GM23338 (cell line): ENCODE measurements around the gene TSPAN5. TPM values are rescaled to one million over a fixed set of nuclear protein-coding genes. Genes with fewer than 3 reads are reported as not detected.

Experiments
- ATAC-seq: fragments of 200-7000 bp; cut with Tn5 transposase; 3 replicates; pipeline ENCODE4 v1.9.1; 2020
- DNase-seq: peaks from one replicate; pipeline ENCODE4 v3.0.0-alpha.2; 2015; ENCODE audit warnings: low spot score
- H2AFZ ChIP-seq: fragments of 200-600 bp; sonication (generic); 2 replicates; pipeline ENCODE4 v1.8.0; 2016; ENCODE audit warnings: antibody characterized with exemption, mild to moderate bottlenecking, moderate library complexity
- H3F3A ChIP-seq: fragments of 200-600 bp; sonication (generic); replicated peaks from 2 replicates; pipeline ENCODE4 v1.8.0; 2017; ENCODE audit warnings: antibody characterized with exemption, mixed run types, low read depth
- H3K27ac ChIP-seq: fragments of 200-600 bp; sonication (generic); 2 replicates; pipeline ENCODE4 v1.6.1; 2016; ENCODE audit warnings: low read depth
- H3K27me3 ChIP-seq: fragments of 200-600 bp; sonication (generic); 2 replicates; pipeline ENCODE4 v1.8.0; 2016; ENCODE audit warnings: mild to moderate bottlenecking, mixed run types, moderate library complexity; ENCODE audit not compliant: insufficient read depth
- H3K36me3 ChIP-seq: fragments of 200-600 bp; sonication (generic); 2 replicates; pipeline ENCODE4 v1.8.0; 2016; ENCODE audit warnings: mild to moderate bottlenecking; ENCODE audit not compliant: insufficient read depth
- H3K4me1 ChIP-seq: fragments of 200-600 bp; sonication (generic); 2 replicates; pipeline ENCODE4 v1.8.0; 2016; ENCODE audit warnings: mild to moderate bottlenecking, moderate library complexity; ENCODE audit not compliant: insufficient read depth
- H3K4me2 ChIP-seq: fragments of 200-600 bp; sonication (generic); 2 replicates; pipeline ENCODE4 v1.7.1; 2017; ENCODE audit warnings: mixed run types
- H3K4me3 ChIP-seq: fragments of 200-600 bp; sonication (generic); 2 replicates; pipeline ENCODE4 v1.6.1; 2016; ENCODE audit warnings: mixed run types
- H3K79me2 ChIP-seq: fragments of 200-600 bp; sonication (generic); replicated peaks from 2 replicates; pipeline ENCODE4 v1.8.0; 2017; ENCODE audit warnings: mild to moderate bottlenecking; ENCODE audit not compliant: insufficient read depth
- H3K9me2 ChIP-seq: fragments of 200-600 bp; sonication (generic); 2 replicates; pipeline ENCODE4 v1.8.0; 2017; ENCODE audit not compliant: insufficient read depth
- H4K20me1 ChIP-seq: fragments of 200-600 bp; sonication (generic); replicated peaks from 2 replicates; pipeline ENCODE4 v1.8.0; 2017; ENCODE audit warnings: mild to moderate bottlenecking; ENCODE audit not compliant: insufficient read depth
- H3K27ac Mint-ChIP-seq: 2 replicates; pipeline ENCODE4 v1.8.0; 2020; ENCODE audit warnings: inconsistent platforms, mild to moderate bottlenecking, moderate library complexity, mixed read lengths
- H3K27me3 Mint-ChIP-seq: 3 replicates; pipeline ENCODE4 v1.8.0; 2022; ENCODE audit warnings: low read depth, mild to moderate bottlenecking, moderate library complexity, mixed read lengths, inconsistent platforms; ENCODE audit not compliant: insufficient read depth, poor library complexity
- H3K36me3 Mint-ChIP-seq: 3 replicates; pipeline ENCODE4 v1.8.0; 2021; ENCODE audit warnings: low read depth, mild to moderate bottlenecking, inconsistent platforms, moderate library complexity, mixed read lengths
- H3K4me1 Mint-ChIP-seq: 3 replicates; pipeline ENCODE4 v1.8.0; 2020; ENCODE audit warnings: mild to moderate bottlenecking, inconsistent platforms, mixed read lengths
- H3K4me3 Mint-ChIP-seq: 3 replicates; pipeline ENCODE4 v1.8.0; 2021; ENCODE audit warnings: moderate library complexity, mild to moderate bottlenecking, inconsistent platforms, mixed read lengths
- H3K9me3 Mint-ChIP-seq: 3 replicates; pipeline ENCODE4 v1.8.0; 2020; ENCODE audit warnings: moderate library complexity, mild to moderate bottlenecking, inconsistent platforms, mixed read lengths
- CREB1 ChIP-seq: fragments of 250-450 bp; sonication (Bioruptor Pico); IDR thresholded peaks from 2 replicates; pipeline ENCODE4 v1.5.0; 2020; ENCODE audit warnings: low read depth, mild to moderate bottlenecking, moderate library complexity
- ETS1 ChIP-seq: IDR thresholded peaks from 2 replicates; pipeline ENCODE4 v1.6.1; 2016; ENCODE audit warnings: antibody characterized with exemption
- JUNB ChIP-seq: IDR thresholded peaks from one replicate; pipeline ENCODE4 v1.6.1; 2016; ENCODE audit warnings: antibody characterized with exemption; ENCODE audit not compliant: unreplicated experiment
- NANOG ChIP-seq: IDR thresholded peaks from 2 replicates; pipeline ENCODE4 v1.6.1; 2016; ENCODE audit warnings: antibody characterized with exemption, borderline replicate concordance
- POLR2AphosphoS5 ChIP-seq: IDR thresholded peaks from 2 replicates; pipeline ENCODE4 v1.6.1; 2016; ENCODE audit warnings: antibody characterized with exemption, low read depth
- STAT1 ChIP-seq: IDR thresholded peaks from one replicate; pipeline ENCODE4 v1.6.1; 2016; ENCODE audit warnings: antibody characterized with exemption; ENCODE audit not compliant: unreplicated experiment
- ZNF114 ChIP-seq: fragments of 250-450 bp; sonication (Bioruptor Pico); IDR thresholded peaks from 2 replicates; pipeline ENCODE4 v1.5.0; 2020; ENCODE audit warnings: mild to moderate bottlenecking, moderate library complexity
- polyA plus RNA-seq: library from polyadenylated mRNA; unstranded; fragments of >200 nt; fragmentation: Nextera tagmentation; extraction: Ambion mirVana; gene quantifications from 2 replicates; pipeline ENCODE4 v1.2.1, GENCODE V29; 2016
- total RNA-seq: library from RNA; depleted of rRNA; stranded (reverse); fragments of >200 nt; shearing (Covaris generic); gene quantifications from 2 replicates; pipeline ENCODE4 v1.2.3, GENCODE V29; 2014
- TF ChIP-seq, protein P1 (sequence below): fragments of 250-450 bp; sonication (Bioruptor Pico); IDR thresholded peaks from 2 replicates; pipeline ENCODE4 v1.5.0; 2020; ENCODE audit warnings: mild to moderate bottlenecking, moderate library complexity
- TF ChIP-seq, protein P2 (sequence below), 2 experiments: fragments of 200-600 bp in 1 of 2; sonication (generic) in 1 of 2; conservative IDR thresholded peaks; 2 replicates each; pipeline versions ENCODE4 v1.5.1 to v1.6.1; 2016 to 2017; ENCODE audit warnings: antibody characterized with exemption in 2 of 2, low read depth in 2 of 2, mild to moderate bottlenecking in 2 of 2, moderate library complexity in 1 of 2

TSPAN5 gene
- total and polyA plus RNA-seq, 2 experiments from 2014 or later, result 18.6 to 21.5 TPM

GRCh38 chr4:98706935-98707334, 48.5 kb upstream of the TSPAN5 start (continued):
- TF ChIP-seq, protein P1, sequence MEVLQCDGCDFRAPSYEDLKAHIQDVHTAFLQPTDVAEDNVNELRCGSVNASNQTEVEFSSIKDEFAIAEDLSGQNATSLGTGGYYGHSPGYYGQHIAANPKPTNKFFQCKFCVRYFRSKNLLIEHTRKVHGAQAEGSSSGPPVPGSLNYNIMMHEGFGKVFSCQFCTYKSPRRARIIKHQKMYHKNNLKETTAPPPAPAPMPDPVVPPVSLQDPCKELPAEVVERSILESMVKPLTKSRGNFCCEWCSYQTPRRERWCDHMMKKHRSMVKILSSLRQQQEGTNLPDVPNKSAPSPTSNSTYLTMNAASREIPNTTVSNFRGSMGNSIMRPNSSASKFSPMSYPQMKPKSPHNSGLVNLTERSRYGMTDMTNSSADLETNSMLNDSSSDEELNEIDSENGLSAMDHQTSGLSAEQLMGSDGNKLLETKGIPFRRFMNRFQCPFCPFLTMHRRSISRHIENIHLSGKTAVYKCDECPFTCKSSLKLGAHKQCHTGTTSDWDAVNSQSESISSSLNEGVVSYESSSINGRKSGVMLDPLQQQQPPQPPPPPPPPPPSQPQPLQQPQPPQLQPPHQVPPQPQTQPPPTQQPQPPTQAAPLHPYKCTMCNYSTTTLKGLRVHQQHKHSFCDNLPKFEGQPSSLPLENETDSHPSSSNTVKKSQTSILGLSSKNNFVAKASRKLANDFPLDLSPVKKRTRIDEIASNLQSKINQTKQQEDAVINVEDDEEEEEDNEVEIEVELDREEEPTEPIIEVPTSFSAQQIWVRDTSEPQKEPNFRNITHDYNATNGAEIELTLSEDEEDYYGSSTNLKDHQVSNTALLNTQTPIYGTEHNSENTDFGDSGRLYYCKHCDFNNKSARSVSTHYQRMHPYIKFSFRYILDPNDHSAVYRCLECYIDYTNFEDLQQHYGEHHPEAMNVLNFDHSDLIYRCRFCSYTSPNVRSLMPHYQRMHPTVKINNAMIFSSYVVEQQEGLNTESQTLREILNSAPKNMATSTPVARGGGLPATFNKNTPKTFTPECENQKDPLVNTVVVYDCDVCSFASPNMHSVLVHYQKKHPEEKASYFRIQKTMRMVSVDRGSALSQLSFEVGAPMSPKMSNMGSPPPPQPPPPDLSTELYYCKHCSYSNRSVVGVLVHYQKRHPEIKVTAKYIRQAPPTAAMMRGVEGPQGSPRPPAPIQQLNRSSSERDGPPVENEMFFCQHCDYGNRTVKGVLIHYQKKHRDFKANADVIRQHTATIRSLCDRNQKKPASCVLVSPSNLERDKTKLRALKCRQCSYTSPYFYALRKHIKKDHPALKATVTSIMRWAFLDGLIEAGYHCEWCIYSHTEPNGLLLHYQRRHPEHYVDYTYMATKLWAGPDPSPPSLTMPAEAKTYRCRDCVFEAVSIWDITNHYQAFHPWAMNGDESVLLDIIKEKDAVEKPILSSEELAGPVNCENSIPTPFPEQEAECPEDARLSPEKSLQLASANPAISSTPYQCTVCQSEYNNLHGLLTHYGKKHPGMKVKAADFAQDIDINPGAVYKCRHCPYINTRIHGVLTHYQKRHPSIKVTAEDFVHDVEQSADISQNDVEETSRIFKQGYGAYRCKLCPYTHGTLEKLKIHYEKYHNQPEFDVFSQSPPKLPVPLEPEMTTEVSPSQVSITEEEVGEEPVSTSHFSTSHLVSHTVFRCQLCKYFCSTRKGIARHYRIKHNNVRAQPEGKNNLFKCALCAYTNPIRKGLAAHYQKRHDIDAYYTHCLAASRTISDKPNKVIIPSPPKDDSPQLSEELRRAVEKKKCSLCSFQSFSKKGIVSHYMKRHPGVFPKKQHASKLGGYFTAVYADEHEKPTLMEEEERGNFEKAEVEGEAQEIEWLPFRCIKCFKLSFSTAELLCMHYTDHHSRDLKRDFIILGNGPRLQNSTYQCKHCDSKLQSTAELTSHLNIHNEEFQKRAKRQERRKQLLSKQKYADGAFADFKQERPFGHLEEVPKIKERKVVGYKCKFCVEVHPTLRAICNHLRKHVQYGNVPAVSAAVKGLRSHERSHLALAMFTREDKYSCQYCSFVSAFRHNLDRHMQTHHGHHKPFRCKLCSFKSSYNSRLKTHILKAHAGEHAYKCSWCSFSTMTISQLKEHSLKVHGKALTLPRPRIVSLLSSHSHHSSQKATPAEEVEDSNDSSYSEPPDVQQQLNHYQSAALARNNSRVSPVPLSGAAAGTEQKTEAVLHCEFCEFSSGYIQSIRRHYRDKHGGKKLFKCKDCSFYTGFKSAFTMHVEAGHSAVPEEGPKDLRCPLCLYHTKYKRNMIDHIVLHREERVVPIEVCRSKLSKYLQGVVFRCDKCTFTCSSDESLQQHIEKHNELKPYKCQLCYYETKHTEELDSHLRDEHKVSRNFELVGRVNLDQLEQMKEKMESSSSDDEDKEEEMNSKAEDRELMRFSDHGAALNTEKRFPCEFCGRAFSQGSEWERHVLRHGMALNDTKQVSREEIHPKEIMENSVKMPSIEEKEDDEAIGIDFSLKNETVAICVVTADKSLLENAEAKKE, result no peak
- TF ChIP-seq NANOG, result no peak
- TF ChIP-seq POLR2AphosphoS5, result no peak
- TF ChIP-seq, protein P2, sequence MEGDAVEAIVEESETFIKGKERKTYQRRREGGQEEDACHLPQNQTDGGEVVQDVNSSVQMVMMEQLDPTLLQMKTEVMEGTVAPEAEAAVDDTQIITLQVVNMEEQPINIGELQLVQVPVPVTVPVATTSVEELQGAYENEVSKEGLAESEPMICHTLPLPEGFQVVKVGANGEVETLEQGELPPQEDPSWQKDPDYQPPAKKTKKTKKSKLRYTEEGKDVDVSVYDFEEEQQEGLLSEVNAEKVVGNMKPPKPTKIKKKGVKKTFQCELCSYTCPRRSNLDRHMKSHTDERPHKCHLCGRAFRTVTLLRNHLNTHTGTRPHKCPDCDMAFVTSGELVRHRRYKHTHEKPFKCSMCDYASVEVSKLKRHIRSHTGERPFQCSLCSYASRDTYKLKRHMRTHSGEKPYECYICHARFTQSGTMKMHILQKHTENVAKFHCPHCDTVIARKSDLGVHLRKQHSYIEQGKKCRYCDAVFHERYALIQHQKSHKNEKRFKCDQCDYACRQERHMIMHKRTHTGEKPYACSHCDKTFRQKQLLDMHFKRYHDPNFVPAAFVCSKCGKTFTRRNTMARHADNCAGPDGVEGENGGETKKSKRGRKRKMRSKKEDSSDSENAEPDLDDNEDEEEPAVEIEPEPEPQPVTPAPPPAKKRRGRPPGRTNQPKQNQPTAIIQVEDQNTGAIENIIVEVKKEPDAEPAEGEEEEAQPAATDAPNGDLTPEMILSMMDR (conservative IDR thresholded peaks at IDR 0.05; ENCODE audit: low read depth in 2 of 2), result no peak
- no peak for TF ChIP-seq ZNF114 (CRISPR knock-in tag)
- TF ChIP-seq ETS1, result no peak

- Mint-ChIP-seq H3K4me1 (no peaks in the 10 kb centered on the region), H3K4me3 (no peak overlapping the region), H3K9me3 (peaks cover 37% of the 10 kb centered on the region), H3K36me3 (peaks cover 21% of the 10 kb centered on the region), H3K27ac (no peak overlapping the region), H3K27me3 (no peaks in the 10 kb centered on the region)
- Histone ChIP-seq H2AFZ (no peak overlapping the region), H3K79me2 (no peaks in the 10 kb centered on the region), H3K4me2 (no peak overlapping the region), H3K4me3 (no peak overlapping the region), H3K9me2 (peaks cover 6% of the 10 kb centered on the region; the same call in 1 of the 2 replicates), H3F3A (no peaks in the 10 kb centered on the region), H3K4me1 (no peaks in the 10 kb centered on the region), H3K27ac (no peak overlapping the region), H4K20me1 (no peaks in the 10 kb centered on the region), H3K27me3 (no peaks in the 10 kb centered on the region), H3K36me3 (no peaks in the 10 kb centered on the region)
- ATAC-seq, result no peak
- DNase-seq, result no peak
- TF ChIP-seq JUNB (no peak), NANOG (no peak), POLR2AphosphoS5 (no peak), STAT1 (no peak), ETS1 (no peak), CREB1 (CRISPR knock-in tag) (no peak)
Observed at GRCh38 chr4:98706200-98706813, 47.9 kb upstream of the TSPAN5 start.
